ENCODE results near the gene NPHP3. TPM values are rescaled to one million over a fixed set of nuclear protein-coding genes. Genes with fewer than 3 reads are reported as not detected.

The NPHP3 gene
- polyA plus RNA-seq, 1 donor from 2014 or later = 9.0 TPM

DNA sequence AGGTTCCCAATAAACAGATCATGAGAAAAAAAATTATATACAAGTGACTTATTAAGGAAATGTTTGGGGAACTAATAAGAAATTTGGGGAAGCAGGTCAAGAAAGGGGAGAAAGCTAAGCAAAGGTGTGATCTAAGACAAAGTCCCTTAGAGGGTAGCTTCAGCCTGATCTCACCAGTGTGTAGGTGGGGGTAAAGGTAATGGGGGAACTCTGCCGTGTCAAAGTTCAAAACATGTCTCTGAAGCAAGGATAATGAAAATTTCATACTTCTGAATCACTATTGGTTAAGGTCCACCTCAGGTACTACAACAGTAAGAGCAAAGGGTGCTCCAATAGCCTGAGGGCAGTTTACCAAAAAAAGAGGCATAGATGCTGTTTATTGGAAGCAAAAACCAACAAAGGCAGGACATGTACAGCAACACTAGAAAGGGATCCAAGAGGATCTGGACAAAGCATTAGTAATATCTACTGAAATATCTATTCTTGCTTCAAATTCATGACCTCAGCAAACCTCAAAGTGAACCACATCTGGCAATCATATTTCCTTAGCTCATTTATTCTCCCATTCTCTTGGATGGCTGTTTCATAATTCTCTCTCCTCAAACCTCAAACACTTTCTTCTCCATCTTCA, 69.5 kb downstream of the NPHP3 start:
- Histone ChIP-seq H3K4me2 (ENCODE audit: low read length) (no peak overlapping the region), H3K36me3 (ENCODE audit: insufficient read depth, low read length) (no peaks in the 10 kb centered on the region), H3K9me2 (ENCODE audit: insufficient read depth, low read length) (no peaks in the 10 kb centered on the region), H3F3A (ENCODE audit: insufficient read depth, low read length, poor library complexity, severe bottlenecking) (no peaks in the 10 kb centered on the region), H3K4me3 (ENCODE audit: low read length) (no peak overlapping the region), H3K27ac (ENCODE audit: low read length) (no peak overlapping the region), H3K9ac (ENCODE audit: low read length) (no peak overlapping the region), H3K9me3 (ENCODE audit: low read length) (no peaks in the 10 kb centered on the region), H3K79me2 (replicated peaks; ENCODE audit: insufficient read depth, low read length) (no peaks in the 10 kb centered on the region), H3K27me3 (ENCODE audit: insufficient read depth, low read depth, low read length) (no peaks in the 10 kb centered on the region), H4K20me1 (ENCODE audit: insufficient read depth) (no peaks in the 10 kb centered on the region), H2AFZ (ENCODE audit: low read depth, low read length) (no peak overlapping the region)
- TF ChIP-seq MXI1 (conservative IDR thresholded peaks at IDR 0.05; ENCODE audit: poor library complexity, severe bottlenecking) (no peak), EZH2 (IDR thresholded peaks at IDR 0.05; ENCODE audit: borderline replicate concordance, insufficient read depth, low read length, poor library complexity, severe bottlenecking) (no peak), RAD21 (conservative IDR thresholded peaks at IDR 0.05) (no peak), TAF1 (IDR thresholded peaks at IDR 0.05; ENCODE audit: low read depth) (no peak), POLR2AphosphoS5 (IDR thresholded peaks at IDR 0.05) (no peak), EP300 (conservative IDR thresholded peaks at IDR 0.05; ENCODE audit: poor library complexity, severe bottlenecking) (no peak), SMC3 (conservative IDR thresholded peaks at IDR 0.05; ENCODE audit: poor library complexity) (no peak)
- TF ChIP-seq, protein P1, sequence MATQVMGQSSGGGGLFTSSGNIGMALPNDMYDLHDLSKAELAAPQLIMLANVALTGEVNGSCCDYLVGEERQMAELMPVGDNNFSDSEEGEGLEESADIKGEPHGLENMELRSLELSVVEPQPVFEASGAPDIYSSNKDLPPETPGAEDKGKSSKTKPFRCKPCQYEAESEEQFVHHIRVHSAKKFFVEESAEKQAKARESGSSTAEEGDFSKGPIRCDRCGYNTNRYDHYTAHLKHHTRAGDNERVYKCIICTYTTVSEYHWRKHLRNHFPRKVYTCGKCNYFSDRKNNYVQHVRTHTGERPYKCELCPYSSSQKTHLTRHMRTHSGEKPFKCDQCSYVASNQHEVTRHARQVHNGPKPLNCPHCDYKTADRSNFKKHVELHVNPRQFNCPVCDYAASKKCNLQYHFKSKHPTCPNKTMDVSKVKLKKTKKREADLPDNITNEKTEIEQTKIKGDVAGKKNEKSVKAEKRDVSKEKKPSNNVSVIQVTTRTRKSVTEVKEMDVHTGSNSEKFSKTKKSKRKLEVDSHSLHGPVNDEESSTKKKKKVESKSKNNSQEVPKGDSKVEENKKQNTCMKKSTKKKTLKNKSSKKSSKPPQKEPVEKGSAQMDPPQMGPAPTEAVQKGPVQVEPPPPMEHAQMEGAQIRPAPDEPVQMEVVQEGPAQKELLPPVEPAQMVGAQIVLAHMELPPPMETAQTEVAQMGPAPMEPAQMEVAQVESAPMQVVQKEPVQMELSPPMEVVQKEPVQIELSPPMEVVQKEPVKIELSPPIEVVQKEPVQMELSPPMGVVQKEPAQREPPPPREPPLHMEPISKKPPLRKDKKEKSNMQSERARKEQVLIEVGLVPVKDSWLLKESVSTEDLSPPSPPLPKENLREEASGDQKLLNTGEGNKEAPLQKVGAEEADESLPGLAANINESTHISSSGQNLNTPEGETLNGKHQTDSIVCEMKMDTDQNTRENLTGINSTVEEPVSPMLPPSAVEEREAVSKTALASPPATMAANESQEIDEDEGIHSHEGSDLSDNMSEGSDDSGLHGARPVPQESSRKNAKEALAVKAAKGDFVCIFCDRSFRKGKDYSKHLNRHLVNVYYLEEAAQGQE (IDR thresholded peaks at IDR 0.05; ENCODE audit: borderline replicate concordance) = no peak
- TF ChIP-seq, protein P2, sequence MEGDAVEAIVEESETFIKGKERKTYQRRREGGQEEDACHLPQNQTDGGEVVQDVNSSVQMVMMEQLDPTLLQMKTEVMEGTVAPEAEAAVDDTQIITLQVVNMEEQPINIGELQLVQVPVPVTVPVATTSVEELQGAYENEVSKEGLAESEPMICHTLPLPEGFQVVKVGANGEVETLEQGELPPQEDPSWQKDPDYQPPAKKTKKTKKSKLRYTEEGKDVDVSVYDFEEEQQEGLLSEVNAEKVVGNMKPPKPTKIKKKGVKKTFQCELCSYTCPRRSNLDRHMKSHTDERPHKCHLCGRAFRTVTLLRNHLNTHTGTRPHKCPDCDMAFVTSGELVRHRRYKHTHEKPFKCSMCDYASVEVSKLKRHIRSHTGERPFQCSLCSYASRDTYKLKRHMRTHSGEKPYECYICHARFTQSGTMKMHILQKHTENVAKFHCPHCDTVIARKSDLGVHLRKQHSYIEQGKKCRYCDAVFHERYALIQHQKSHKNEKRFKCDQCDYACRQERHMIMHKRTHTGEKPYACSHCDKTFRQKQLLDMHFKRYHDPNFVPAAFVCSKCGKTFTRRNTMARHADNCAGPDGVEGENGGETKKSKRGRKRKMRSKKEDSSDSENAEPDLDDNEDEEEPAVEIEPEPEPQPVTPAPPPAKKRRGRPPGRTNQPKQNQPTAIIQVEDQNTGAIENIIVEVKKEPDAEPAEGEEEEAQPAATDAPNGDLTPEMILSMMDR (IDR thresholded peaks at IDR 0.05; ENCODE audit: poor library complexity, severe bottlenecking) = no peak

DNA sequence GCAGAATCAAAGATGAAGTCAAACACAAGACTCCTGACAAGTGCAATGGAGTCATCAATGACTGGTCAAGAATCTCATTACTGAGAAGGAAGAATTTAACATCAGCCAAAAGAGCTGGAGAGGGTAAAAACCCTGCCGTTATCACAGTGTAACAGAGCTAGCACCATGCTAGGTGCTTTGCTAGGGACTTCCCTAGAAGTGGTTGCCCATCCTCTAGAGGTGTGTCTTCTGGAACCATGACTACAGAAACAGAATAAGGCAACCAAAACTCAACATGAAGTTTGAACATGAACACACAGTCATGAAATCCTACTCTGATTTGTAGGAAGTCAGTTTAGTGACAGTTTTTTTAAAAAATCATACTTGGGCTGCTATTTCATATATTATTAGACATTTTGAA, 72.1 kb downstream of the NPHP3 start:
- Histone ChIP-seq H2AFZ (ENCODE audit: low read depth, low read length) (no peak overlapping the region), H3K27me3 (ENCODE audit: insufficient read depth, low read depth, low read length) (no peaks in the 10 kb centered on the region), H3K4me2 (ENCODE audit: low read length) (no peak overlapping the region), H3K9me2 (ENCODE audit: insufficient read depth, low read length) (no peaks in the 10 kb centered on the region), H3K9ac (ENCODE audit: low read length) (no peak overlapping the region), H3K4me3 (ENCODE audit: low read length) (no peak overlapping the region), H3F3A (ENCODE audit: insufficient read depth, low read length, poor library complexity, severe bottlenecking) (no peaks in the 10 kb centered on the region), H4K20me1 (ENCODE audit: insufficient read depth) (no peaks in the 10 kb centered on the region), H3K27ac (ENCODE audit: low read length) (no peak overlapping the region), H3K79me2 (replicated peaks; ENCODE audit: insufficient read depth, low read length) (no peaks in the 10 kb centered on the region), H3K36me3 (ENCODE audit: insufficient read depth, low read length) (no peaks in the 10 kb centered on the region), H3K9me3 (ENCODE audit: low read length) (no peaks in the 10 kb centered on the region)
- TF ChIP-seq, protein P2 (IDR thresholded peaks at IDR 0.05; ENCODE audit: poor library complexity, severe bottlenecking) = no peak
- TF ChIP-seq TAF1 (IDR thresholded peaks at IDR 0.05; ENCODE audit: low read depth) (no peak), SMC3 (conservative IDR thresholded peaks at IDR 0.05; ENCODE audit: poor library complexity) (no peak), EP300 (conservative IDR thresholded peaks at IDR 0.05; ENCODE audit: poor library complexity, severe bottlenecking) (no peak), MXI1 (conservative IDR thresholded peaks at IDR 0.05; ENCODE audit: poor library complexity, severe bottlenecking) (no peak), POLR2AphosphoS5 (IDR thresholded peaks at IDR 0.05) (no peak), EZH2 (IDR thresholded peaks at IDR 0.05; ENCODE audit: borderline replicate concordance, insufficient read depth, low read length, poor library complexity, severe bottlenecking) (no peak), RAD21 (conservative IDR thresholded peaks at IDR 0.05) (no peak)
- TF ChIP-seq, protein P1 (IDR thresholded peaks at IDR 0.05; ENCODE audit: borderline replicate concordance) = no peak
